HT1080 (cell line): ENCODE data around the gene ZNF627. TPM values are rescaled to one million over a fixed set of nuclear protein-coding genes. Genes with fewer than 3 reads are reported as not detected.
"Not testable (repeated sequence)": the region's sequence is repeated elsewhere in the genome, so short reads cannot be mapped to it uniquely, and the experiment has no call there.

ENCODE experiments used
- DNase-seq: peaks from one replicate; pipeline ENCODE4 v3.0.0-alpha.2; 2015; ENCODE audit warnings: low read depth
- polyA plus RNA-seq, 2 experiments: library from polyadenylated mRNA; depleted of rRNA; stranded (reverse); fragments of >200 nt; gene quantifications; 2 replicates each; pipeline ENCODE4 v1.2.3, GENCODE V29; 2015
- total RNA-seq: library from RNA; depleted of rRNA; stranded (reverse); fragments of >200 nt; shearing (Covaris generic); gene quantifications from 2 replicates; pipeline ENCODE4 v1.2.3, GENCODE V29; 2014; rRNA removed

Gene ZNF627
- 6.0 and 6.5 TPM in 2 replicates for total RNA-seq
- polyA plus RNA-seq (2015; cell fraction: cytosol; rRNA removed) = 6.2 and 7.8 TPM in 2 replicates
- polyA plus RNA-seq (2015; cell fraction: nucleus; rRNA removed) = 9.3 and 10.9 TPM in 2 replicates

- peak; percentile 96 for DNase-seq
Measured at GRCh38 chr19:11597202-11598102, at the start of gene ZNF627. Gene ZNF627 (plus strand): TSS chr19:11597483. CDS start chr19:11597628, 145 bp downstream.

DNA sequence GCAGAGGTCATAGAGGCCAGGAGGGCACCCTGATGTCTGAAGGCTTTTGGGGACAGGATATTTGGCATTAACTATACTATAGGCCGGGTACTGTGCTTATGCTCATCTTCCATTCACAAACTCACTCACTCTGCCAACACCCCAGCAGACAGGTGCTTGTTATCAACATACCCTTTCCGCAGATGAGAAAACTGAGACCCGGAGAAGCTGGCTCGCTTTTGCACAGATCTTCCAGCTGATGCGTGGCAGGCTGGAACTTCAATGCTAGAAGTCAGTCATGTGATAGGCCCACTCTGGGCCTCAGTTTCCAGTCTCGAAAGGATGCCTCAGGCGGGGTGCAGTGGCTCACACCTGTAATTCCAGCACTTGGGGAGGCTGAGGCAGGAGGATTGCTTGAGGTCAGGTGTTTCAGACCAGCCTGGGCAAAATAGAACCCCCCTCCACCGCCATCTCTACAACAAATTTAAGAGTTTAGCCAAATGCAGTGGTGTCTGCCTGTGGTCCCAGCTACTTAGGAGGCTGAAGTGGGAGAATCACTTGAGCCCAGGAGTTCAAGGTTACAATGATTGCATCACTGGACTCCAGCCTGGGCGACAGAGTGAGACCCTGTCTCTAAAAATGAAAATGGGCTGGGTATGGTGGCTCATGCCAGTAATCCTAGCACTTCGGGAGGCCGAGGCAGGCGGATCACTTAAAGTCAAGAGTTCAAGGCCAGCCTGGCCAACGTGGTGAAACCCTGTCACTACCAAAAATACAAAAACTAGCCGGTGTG lies 49.2 kb upstream of the ZNF627 start:
- DNase-seq = no peak

DNA sequence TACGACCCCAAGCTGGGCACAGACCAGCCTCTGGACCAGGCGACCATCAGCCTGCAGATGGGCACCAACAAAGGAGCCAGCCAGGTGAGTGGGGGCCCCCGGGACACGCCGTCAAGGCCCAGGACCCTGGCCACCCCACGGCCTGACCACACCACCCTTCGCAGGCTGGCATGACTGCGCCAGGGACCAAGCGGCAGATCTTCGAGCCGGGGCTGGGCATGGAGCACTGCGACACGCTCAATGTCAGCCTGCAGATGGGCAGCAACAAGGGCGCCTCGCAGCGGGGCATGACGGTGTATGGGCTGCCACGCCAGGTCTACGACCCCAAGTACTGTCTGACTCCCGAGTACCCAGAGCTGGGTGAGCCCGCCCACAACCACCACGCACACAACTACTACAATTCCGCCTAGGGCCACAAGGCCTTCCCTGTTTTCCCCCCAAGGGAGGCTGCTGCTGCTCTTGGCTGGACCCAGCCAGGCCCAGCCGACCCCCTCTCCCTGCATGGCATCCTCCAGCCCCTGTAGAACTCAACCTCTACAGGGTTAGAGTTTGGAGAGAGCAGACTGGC lies 47.8 kb upstream of the ZNF627 start:
- no peak for DNase-seq

GRCh38 chr19:11550265-11550664 lies 47.0 kb upstream of the ZNF627 start:
- DNase-seq = no peak

GRCh38 chr19:11551603-11552235 lies 45.6 kb upstream of the ZNF627 start:
- no peak for DNase-seq

GRCh38 chr19:11552666-11553372 lies 44.5 kb upstream of the ZNF627 start:
- no peak for DNase-seq

DNA sequence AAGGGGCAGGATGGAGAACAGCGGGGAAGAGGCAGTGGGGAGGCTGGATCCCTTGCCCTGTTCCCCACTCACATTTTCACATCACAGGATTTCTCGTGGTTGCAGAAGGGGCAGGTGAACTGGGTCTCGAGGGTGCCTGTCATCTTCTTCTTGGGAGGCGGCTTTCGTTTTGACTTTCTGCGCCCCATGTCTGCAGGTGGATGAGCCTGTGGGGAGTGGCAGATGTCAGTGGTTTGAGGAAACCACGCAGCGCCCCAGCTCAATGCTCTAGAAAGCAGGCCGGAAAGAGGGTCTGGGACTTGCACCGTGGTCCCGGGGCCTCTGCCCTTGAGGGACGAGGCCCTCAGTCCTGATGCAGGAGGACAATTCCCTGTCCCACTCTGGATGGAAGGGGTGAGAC lies 43.1 kb upstream of the ZNF627 start:
- no peak for DNase-seq

GRCh38 chr19:11555246-11555645 lies 42.0 kb upstream of the ZNF627 start:
- DNase-seq = no peak

DNA sequence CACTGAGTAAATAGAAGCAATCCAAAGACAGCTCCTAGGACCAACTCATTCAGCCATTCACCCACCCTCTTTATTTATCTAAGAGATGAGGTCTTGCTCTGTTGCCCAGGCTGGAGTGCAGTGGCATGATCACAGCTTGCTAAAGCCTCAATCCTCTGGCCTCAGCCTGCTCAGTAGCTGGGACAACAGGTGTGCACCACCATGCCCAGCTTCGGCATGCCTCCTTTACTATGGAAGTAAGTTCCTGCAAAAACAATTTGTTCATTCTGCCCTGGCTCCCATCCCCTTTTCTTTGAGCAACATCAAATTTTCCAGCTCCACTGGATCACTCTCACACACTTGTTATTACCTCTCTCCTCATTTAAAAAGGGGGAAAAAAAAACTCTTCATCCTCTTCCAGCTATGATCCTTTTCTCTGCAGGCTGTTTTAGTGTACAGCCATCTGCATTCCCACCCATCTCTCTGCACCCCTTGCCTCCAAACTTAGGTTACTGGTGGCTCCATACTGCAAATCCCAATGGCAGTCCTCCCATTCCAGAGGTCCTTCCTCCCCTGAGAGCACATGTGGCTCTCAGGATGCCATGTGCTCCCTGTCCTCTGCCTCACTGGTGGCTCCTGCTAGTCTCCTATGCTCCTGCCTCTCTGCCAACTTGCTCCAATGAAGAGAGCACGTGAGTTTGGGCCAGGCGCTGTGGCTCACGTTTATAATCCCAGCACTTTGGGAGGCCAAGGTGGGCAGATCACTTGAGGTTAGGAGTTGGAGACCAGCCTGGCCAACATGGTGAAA lies 40.5 kb upstream of the ZNF627 start:
- no peak for DNase-seq

- peak; percentile 96 for DNase-seq
Measured at GRCh38 chr19:11558881-11559828, 38.1 kb upstream of the ZNF627 start, which contains the start of gene ELOF1. Gene ELOF1 (minus strand): TSS chr19:11559230. CDS start chr19:11554347, 4,883 bp downstream.

DNA sequence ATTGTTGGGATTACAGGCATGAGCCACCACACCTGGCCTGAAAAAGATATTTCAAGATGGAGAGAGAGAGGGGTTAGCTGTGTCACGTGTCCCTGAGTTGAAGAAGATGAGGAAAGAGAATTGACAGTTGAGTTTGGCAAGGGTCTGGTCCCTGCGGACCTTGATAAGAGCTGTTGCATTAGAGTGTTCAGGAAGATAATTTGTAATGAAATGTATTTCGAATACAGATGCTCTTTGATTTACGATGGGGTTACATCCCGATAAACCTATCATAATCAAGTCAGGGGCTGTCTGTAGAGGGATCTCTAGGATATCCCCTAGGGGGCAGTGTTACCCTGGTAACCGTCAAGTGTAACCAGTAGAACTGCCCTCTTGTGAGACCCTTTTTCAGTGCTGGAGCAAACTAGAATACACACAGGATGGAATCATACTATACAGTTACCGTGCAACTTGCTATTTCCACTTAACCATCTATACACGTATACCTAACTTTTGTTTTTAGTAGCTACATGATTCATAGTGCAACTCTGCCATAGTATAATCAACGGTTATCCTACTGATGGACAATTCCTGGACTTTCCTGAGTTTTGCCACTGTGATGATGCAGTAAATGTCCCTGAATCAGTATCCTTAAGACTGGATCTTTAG lies 36.8 kb upstream of the ZNF627 start:
- peak; percentile 63 for DNase-seq

DNA sequence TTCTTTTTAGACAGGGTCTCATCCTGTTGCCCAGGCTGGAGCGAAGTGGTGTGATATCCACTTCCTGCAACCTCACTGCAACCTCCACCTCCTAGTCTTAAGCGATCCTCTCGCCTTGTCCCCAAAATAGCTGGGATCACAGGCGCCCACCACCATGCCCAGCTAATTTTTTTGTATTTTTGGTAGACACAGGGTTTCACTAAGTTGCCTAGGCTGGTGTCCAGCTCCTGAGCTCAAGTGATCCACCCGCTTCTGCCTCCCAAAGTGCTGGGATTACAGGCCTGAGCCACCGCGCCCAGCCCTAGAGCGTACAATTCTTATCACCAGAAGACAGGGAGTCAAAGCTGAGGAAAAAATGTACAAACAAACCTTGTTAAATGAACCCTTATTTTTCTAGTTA lies 33.8 kb upstream of the ZNF627 start:
- DNase-seq = no peak

- DNase-seq = not testable (repeated sequence)
Measured at GRCh38 chr19:11564082-11564807, 33.0 kb upstream of the ZNF627 start.

- DNase-seq = not testable (repeated sequence)
Measured at GRCh38 chr19:11565649-11565980, 31.7 kb upstream of the ZNF627 start.

DNA sequence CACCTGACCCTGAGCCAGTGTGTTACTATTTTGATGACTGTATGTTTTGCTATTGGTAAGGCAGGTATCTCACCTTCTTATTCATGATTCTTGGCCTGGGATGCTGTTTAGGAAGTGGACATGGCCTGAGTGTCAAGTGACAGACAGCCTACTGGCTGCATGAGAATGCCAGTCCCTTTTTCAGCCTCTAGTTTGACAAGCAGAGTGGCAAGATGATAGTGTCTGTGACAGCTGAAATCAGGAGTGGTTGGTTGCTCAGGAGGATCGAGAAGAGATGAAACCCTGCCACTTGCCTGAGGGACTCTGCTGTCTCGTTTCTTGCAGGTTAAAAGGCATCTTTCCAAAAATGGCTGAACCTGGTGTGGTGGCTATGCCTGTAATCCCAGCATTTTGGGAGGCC lies 31.1 kb upstream of the ZNF627 start:
- no peak for DNase-seq

- no peak for DNase-seq
Measured at GRCh38 chr19:11570039-11570462, 27.2 kb upstream of the ZNF627 start.

GRCh38 chr19:11573354-11573753 lies 23.9 kb upstream of the ZNF627 start:
- DNase-seq = not testable (repeated sequence)
